GM18526 (cell line): ENCODE results near the gene SNCB.

ENCODE experiments used
- POLR2A ChIP-seq: IDR thresholded peaks from 3 replicates; pipeline ENCODE4 v1.6.1; 2011; ENCODE audit not compliant: insufficient read length; ENCODE audit errors: extremely low read depth

The SNCB gene

GRCh38 chr5:176608142-176608705, 22.1 kb downstream of the SNCB start:
- TF ChIP-seq POLR2A: no peak

GRCh38 chr5:176606875-176607274, 23.5 kb downstream of the SNCB start:
- TF ChIP-seq POLR2A: no peak

GRCh38 chr5:176606032-176606431, 24.3 kb downstream of the SNCB start:
- no peak for TF ChIP-seq POLR2A

GRCh38 chr5:176603091-176603490, 27.2 kb downstream of the SNCB start:
- TF ChIP-seq POLR2A: no peak

GRCh38 chr5:176601901-176602482, 28.3 kb downstream of the SNCB start:
- no peak for TF ChIP-seq POLR2A

GRCh38 chr5:176597417-176598389, 32.6 kb downstream of the SNCB start:
- no peak for TF ChIP-seq POLR2A

- no peak for TF ChIP-seq POLR2A
These were observed 33.5 kb downstream of the SNCB start for GRCh38 chr5:176596689-176597416.

- no peak for TF ChIP-seq POLR2A
These were observed 34.2 kb downstream of the SNCB start for GRCh38 chr5:176596069-176596644.

GRCh38 chr5:176595386-176595943, 34.9 kb downstream of the SNCB start:
- TF ChIP-seq POLR2A: no peak

GRCh38 chr5:176594554-176594953, 35.8 kb downstream of the SNCB start:
- no peak for TF ChIP-seq POLR2A

- TF ChIP-seq POLR2A: no peak
These were observed 37.0 kb downstream of the SNCB start for GRCh38 chr5:176593273-176593869.

- TF ChIP-seq POLR2A: no peak
These were observed 37.8 kb downstream of the SNCB start for GRCh38 chr5:176592573-176592972.

- TF ChIP-seq POLR2A: no peak
These were observed 40.2 kb downstream of the SNCB start for GRCh38 chr5:176590035-176590717.
